OCI-LY7 (cell line): Measurements from ENCODE around the gene RICTOR. TPM values are rescaled to one million over a fixed set of nuclear protein-coding genes. Genes with fewer than 3 reads are reported as not detected.

ENCODE experiments used
- BruUV-seq: library from RNA; stranded (reverse); fragments of 400-500 nt; replicated peaks from 2 replicates; lab custom pipeline; 2021; lab: Mats Ljungman, UMichigan
- CTCF ChIA-PET: fragments of 300-600 bp; sonication (Branson Sonifier 250); formaldehyde crosslinking; loops from one replicate; lab custom pipeline; 2022; ENCODE audit warnings: antibody characterized with exemption; ENCODE audit not compliant: unreplicated experiment; lab: Charles Lee
- POLR2A ChIA-PET: fragments of 300-600 bp; sonication (Branson Sonifier 250); formaldehyde crosslinking; loops from one replicate; lab custom pipeline; 2022; ENCODE audit warnings: antibody characterized with exemption; lab: Charles Lee
- DNase-seq: peaks from one replicate; pipeline ENCODE4 v3.0.0-alpha.2; 2015; ENCODE audit warnings: low spot score
- H2AFZ ChIP-seq: fragments of 200-600 bp; sonication (generic), shearing (Covaris generic); 2 replicates; pipeline ENCODE4 v1.6.1; 2014; ENCODE audit warnings: mild to moderate bottlenecking, antibody characterized with exemption, low read length, moderate library complexity
- H3K27ac ChIP-seq: fragments of 200-600 bp; sonication (generic); 2 replicates; pipeline ENCODE4 v1.5.1; 2014; ENCODE audit warnings: mixed run types, low read depth, mild to moderate bottlenecking, moderate library complexity, low read length, inconsistent platforms; ENCODE audit not compliant: poor library complexity, severe bottlenecking
- H3K36me3 ChIP-seq: fragments of 200-600 bp; sonication (generic); 2 replicates; pipeline ENCODE4 v1.6.1; 2014; ENCODE audit warnings: mild to moderate bottlenecking, antibody characterized with exemption, low read length, moderate library complexity, mixed read lengths; ENCODE audit not compliant: insufficient read depth
- H3K4me1 ChIP-seq: fragments of 200-600 bp; sonication (generic); 2 replicates; pipeline ENCODE4 v1.5.1; 2014; ENCODE audit warnings: mild to moderate bottlenecking, low read length; ENCODE audit not compliant: insufficient read depth, poor library complexity, severe bottlenecking
- H3K4me2 ChIP-seq: fragments of 200-600 bp; sonication (generic); 2 replicates; pipeline ENCODE4 v1.6.1; 2014; ENCODE audit warnings: mild to moderate bottlenecking, low read length
- H3K4me3 ChIP-seq: fragments of 200-600 bp; sonication (generic); 2 replicates; pipeline ENCODE4 v1.5.1; 2014; ENCODE audit warnings: mild to moderate bottlenecking, low read depth, low read length; ENCODE audit not compliant: poor library complexity, severe bottlenecking
- H3K79me2 ChIP-seq: fragments of 200-600 bp; sonication (generic); 2 replicates; pipeline ENCODE4 v1.6.1; 2016; ENCODE audit warnings: low read depth, mild to moderate bottlenecking, low read length, moderate library complexity, mixed read lengths; ENCODE audit not compliant: insufficient read depth
- H3K9me2 ChIP-seq: fragments of 200-600 bp; sonication (generic); 2 replicates; pipeline ENCODE4 v1.6.1; 2016; ENCODE audit warnings: mild to moderate bottlenecking, low read length, mixed read lengths; ENCODE audit not compliant: insufficient read depth
- H3K9me3 ChIP-seq: fragments of 200-600 bp; sonication (generic); 2 replicates; pipeline ENCODE4 v1.6.1; 2014; ENCODE audit warnings: mild to moderate bottlenecking, mixed run types, low read length, mixed read lengths
- H4K20me1 ChIP-seq: fragments of 200-600 bp; sonication (generic); 2 replicates; pipeline ENCODE4 v1.6.1; 2014; ENCODE audit warnings: mild to moderate bottlenecking, antibody characterized with exemption, low read length, moderate library complexity, mixed read lengths; ENCODE audit not compliant: insufficient read depth
- CTCF ChIP-seq: fragments of 200-600 bp; sonication (generic); conservative IDR thresholded peaks from 2 replicates; pipeline ENCODE4 v1.5.1; 2014; ENCODE audit warnings: mild to moderate bottlenecking, antibody characterized with exemption, low read length, moderate library complexity, mixed read lengths
- EZH2phosphoT487 ChIP-seq: fragments of 200-600 bp; sonication (generic); IDR thresholded peaks from 2 replicates; pipeline ENCODE4 v1.6.1; 2018; ENCODE audit warnings: low read depth, borderline replicate concordance, mild to moderate bottlenecking, mixed run types, antibody characterized with exemption, low read length, moderate library complexity, mixed read lengths
- intact Hi-C: fragments of 100-400 bp; cut with micrococcal nuclease; formaldehyde crosslinking; loops from one replicate; pipeline ENCODE4 v1.10.0; 2022; ENCODE audit not compliant: unreplicated experiment
- total RNA-seq, 2 experiments: library from RNA; depleted of rRNA in 1 of 2; stranded (reverse); fragments of >200 nt in 1 of 2; shearing (Covaris generic) in 1 of 2; gene quantifications; 2 replicates each; pipeline ENCODE4 v1.2.3, GENCODE V29; 2014 to 2022

RICTOR gene
- total RNA-seq, 2 experiments from 2014 or later = 10.9 to 22.9 TPM

GRCh38 chr5:39115644-39116343 lies 41.6 kb upstream of the RICTOR start:
- BruUV-seq = no TSS peak
- Histone ChIP-seq H3K4me2 (no peak overlapping the region), H3K4me3 (no peak overlapping the region), H3K9me2 (no peaks in the 10 kb centered on the region), H3K36me3 (no peaks in the 10 kb centered on the region), H3K27ac (no peak overlapping the region), H3K79me2 (no peaks in the 10 kb centered on the region), H2AFZ (no peak overlapping the region), H4K20me1 (no peaks in the 10 kb centered on the region), H3K4me1 (no peaks in the 10 kb centered on the region), H3K9me3 (no peaks in the 10 kb centered on the region)
- no peak for DNase-seq
- CTCF ChIA-PET = no interaction called here
- intact Hi-C loops = no loop called here
- TF ChIP-seq EZH2phosphoT487 (no peak), CTCF (no peak)
- POLR2A ChIA-PET = interaction anchor here (0.5 kb wide), 1 partner anchor 40 kb away, joined by 3 read pairs; no protein-coding TSS in a partner anchor

DNA sequence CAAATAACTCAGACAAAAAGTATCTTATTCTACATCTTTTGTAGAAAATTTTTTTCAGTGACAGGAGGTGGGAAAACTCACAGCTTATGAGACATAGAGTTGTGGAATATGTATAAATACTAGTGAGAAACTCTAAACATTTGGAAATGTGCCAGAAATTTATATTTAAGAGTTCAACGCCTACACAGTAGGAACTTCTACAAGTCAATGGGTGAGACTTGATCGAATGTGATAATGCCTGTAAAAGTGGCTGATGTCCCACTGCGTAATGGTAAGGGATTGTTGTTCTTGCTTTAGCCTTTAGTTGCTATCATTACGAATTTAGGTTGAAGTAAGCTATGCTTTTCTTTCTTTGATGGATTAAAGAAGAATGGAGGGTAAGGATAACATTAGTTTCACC lies 40.0 kb upstream of the RICTOR start:
- DNase-seq = no peak
- ChIA-PET CTCF (no interaction called here), POLR2A (no interaction called here)
- Histone ChIP-seq H3K4me2 (no peak overlapping the region), H3K79me2 (no peaks in the 10 kb centered on the region), H3K9me3 (no peaks in the 10 kb centered on the region), H3K9me2 (no peaks in the 10 kb centered on the region), H3K4me1 (no peaks in the 10 kb centered on the region), H2AFZ (no peak overlapping the region), H3K4me3 (no peak overlapping the region), H3K27ac (no peak overlapping the region), H3K36me3 (no peaks in the 10 kb centered on the region), H4K20me1 (no peaks in the 10 kb centered on the region)
- no TSS peak for BruUV-seq
- TF ChIP-seq CTCF (no peak), EZH2phosphoT487 (no peak)
- intact Hi-C loops = no loop called here

GRCh38 chr5:39113354-39113953 lies 39.3 kb upstream of the RICTOR start:
- no peaks in the 10 kb centered on the region for H3K36me3 ChIP-seq
- CTCF ChIA-PET = no interaction called here
- no peaks in the 10 kb centered on the region for H3K4me1 ChIP-seq
- H3K79me2 ChIP-seq = no peaks in the 10 kb centered on the region
- no peaks in the 10 kb centered on the region for H3K9me2 ChIP-seq
- TF ChIP-seq CTCF = no peak
- no peak for TF ChIP-seq EZH2phosphoT487
- POLR2A ChIA-PET = no interaction called here
- intact Hi-C loops = no loop called here
- H3K9me3 ChIP-seq = no peaks in the 10 kb centered on the region
- BruUV-seq = no TSS peak
- DNase-seq = no peak
- no peak overlapping the region for H2AFZ ChIP-seq
- no peaks in the 10 kb centered on the region for H4K20me1 ChIP-seq
- no peak overlapping the region for H3K4me2 ChIP-seq
- H3K27ac ChIP-seq = no peak overlapping the region
- no peak overlapping the region for H3K4me3 ChIP-seq
